Activated gamma-delta T cell (primary cell): ENCODE measurements around the gene SORCS2.

Source experiments
- DNase-seq: peaks from one replicate; lab custom pipeline; 2025; lab: John Stamatoyannopoulos, UW

SORCS2 gene

GRCh38 chr4:7763106-7763505 lies 570.8 kb downstream of the SORCS2 start:
- DNase-seq: no peak

DNA sequence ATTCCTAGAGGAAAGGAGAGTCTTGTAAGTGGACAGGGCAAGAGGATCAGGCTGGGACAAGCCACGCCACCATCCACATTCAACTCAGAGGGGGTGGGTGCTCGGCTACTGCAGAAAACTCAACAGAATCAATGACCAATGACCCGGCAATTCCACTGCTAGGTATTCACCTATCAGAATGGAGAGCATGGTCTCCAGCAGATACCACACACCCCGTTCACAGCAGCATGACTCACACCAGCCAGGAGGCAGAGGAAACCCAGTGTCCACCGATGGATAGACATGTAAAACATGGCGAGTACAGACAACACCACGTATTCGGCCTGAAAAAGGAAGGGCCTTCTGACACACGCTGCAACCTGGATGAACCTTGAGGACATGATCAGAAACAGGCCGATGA lies 571.5 kb downstream of the SORCS2 start:
- no peak for DNase-seq

DNA sequence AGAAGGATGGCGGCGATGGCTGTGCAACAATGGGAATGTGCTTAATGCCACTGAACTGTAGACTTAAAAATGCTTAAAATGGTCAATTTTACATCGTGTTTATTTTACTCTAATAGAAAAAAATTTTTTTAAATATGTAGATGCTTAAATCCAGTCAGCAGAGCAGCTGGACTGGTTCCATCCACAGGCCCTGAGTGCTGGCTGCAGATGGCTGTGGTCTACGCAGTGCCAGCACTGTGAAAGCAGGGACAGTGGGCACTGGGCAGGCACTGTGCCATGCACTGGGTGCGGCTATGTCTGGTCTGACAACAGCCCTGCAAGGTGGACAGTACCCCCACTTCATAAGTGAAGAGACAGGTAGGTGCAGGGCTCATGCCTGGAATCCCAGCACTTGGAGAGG lies 572.1 kb downstream of the SORCS2 start:
- DNase-seq: no peak

- DNase-seq: no peak
Measured at GRCh38 chr4:7765666-7766065, 573.3 kb downstream of the SORCS2 start.

GRCh38 chr4:7766086-7766485 lies 573.7 kb downstream of the SORCS2 start:
- no peak for DNase-seq

DNA sequence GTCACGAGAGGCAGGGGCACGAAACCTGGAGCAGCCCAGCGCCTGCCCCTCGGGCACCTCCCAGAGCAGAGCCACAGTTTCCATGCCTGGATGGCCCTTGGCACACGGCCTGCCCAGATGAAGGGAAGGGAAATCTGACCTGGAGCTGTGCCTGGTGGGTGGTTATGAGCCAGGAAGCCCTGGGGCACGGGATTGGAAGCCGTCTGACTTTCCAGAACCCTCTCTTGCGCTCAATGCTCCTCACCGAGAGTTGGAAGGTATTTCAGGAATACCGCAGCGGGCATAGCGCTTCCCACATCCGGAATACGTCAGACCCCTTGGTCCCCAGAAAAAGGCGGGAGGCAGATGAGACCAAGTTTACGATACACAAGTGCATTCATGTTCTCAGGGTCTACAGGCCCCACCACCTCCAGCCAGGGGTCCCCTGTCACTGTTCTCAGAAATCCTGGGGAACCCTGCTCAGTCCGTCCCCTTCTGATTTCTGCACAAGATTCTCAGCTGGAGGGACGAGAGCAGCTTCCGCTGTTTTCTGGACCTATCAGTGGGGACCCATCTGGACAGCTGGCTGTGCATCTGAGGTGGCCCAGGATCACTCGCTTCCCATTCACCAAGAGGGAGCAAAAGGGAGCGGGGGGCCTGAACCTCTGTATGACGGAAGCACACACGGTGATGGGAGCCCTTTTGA lies 574.5 kb downstream of the SORCS2 start:
- DNase-seq: no peak

- DNase-seq: no peak
Measured at GRCh38 chr4:7767526-7767925, 575.2 kb downstream of the SORCS2 start.

- no peak for DNase-seq
Measured at GRCh38 chr4:7767966-7768365, 575.6 kb downstream of the SORCS2 start.

DNA sequence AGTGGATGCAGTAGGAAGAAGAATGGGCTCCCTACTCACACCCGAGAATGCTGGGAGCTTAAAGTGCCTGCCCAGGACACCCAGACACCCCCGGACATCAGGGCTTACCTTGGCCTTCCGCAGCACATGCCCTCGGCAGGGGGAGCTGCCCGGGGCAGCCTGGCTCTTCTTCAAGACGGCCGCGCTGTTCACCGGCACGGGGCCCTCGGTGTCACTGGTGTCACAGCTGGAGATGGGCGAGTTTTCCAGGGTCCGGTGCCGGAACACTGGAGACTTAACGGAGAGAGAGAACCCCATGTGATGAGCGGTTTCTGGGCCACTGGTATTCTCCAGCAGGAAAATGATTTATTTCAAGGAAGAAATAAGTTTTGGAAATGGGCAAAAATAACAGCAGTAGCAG lies 576.4 kb downstream of the SORCS2 start:
- no peak for DNase-seq

- no peak for DNase-seq
Measured at GRCh38 chr4:7769396-7770223, 577.3 kb downstream of the SORCS2 start.

DNA sequence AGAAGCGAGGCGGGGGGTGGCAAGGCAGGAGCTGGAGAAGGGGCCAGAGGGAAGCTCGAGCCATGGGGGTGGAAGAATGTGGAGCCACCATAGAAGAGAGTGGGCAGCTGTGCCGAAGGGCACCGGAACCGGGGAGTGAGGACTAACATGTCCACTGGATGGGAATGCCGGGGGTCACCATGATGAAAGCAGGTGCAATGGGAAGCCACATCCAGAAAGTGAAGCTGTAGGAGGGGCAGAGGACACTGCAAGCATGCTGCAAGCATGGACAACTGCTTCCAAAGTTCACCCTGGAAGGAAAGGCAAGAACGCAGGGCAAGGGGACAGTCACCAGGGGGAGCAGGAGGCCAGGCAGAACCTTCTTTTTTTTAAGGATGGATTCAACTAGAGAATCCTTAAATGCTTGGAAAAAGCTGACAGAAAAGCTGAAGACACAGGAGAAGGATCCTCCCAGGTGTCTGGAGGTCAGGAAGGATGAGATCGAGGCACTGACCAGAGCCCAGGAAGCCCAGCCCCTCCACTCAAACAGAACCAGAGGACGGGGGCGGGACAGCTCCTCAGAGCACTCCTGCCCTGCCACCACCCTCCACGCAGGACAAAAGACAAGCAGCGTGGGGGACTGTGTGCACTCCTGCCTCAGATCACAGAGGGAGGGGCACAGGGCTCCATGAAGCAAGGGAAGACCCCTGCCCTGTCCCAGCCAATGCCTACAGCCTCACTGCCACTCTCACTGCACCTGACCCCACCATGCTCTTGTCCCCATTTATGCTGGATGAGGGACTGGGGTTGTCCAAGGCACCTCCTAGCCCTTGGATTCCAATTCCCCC lies 578.1 kb downstream of the SORCS2 start:
- DNase-seq: no peak

DNA sequence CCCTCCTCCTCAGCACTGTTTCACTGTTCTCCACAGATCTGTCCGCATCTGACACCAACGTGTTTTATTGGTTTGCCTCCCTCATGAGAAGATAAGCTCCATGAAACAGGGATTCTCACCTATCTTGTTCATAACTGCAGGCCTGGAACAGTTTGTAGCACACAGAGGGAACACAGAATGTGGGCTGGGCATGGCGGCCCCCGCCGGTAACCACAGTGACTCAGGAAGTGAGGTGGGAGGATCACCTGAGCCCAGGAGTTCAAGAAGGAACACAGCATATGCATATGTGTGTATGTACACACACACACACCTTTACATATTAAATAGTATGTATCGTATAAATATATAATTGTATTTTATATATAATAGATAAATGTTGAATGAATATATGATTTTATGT lies 578.7 kb downstream of the SORCS2 start:
- no peak for DNase-seq

- DNase-seq: no peak
Measured at GRCh38 chr4:7771541-7772507, 579.5 kb downstream of the SORCS2 start.

DNA sequence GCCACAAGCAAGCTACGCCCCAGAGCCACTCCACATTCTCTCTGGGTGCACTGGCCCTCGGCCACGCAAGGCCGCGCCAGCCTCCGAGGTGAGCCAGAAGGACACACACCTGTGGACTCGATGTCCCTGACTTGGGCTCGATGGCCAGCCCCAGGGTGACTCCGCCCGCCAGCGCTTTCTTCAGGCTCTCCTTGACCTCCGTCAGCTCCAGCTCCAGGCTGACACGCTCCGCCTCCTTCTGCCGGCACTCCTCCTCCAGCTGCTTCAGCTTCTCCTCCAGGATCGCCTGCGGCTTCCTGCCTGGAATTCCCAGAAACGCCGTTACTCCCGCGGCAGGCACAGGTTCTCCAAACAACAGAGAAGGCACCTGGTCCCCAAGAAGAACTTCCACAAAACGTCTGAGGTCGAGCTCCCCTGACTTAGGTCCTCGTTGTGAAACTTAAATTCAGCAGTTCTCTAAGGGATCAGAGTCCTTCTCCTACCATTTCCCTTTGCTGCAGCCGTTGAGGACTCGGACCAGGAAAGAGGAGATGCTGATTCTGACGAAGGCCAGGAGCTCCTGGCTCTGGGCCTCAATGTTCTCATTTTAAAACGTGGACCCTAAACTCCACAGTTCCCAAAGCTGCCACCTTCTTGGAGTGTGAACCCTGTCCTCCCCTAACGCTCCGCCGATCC lies 580.5 kb downstream of the SORCS2 start:
- no peak for DNase-seq

GRCh38 chr4:7773401-7774180 lies 581.3 kb downstream of the SORCS2 start:
- DNase-seq: no peak

DNA sequence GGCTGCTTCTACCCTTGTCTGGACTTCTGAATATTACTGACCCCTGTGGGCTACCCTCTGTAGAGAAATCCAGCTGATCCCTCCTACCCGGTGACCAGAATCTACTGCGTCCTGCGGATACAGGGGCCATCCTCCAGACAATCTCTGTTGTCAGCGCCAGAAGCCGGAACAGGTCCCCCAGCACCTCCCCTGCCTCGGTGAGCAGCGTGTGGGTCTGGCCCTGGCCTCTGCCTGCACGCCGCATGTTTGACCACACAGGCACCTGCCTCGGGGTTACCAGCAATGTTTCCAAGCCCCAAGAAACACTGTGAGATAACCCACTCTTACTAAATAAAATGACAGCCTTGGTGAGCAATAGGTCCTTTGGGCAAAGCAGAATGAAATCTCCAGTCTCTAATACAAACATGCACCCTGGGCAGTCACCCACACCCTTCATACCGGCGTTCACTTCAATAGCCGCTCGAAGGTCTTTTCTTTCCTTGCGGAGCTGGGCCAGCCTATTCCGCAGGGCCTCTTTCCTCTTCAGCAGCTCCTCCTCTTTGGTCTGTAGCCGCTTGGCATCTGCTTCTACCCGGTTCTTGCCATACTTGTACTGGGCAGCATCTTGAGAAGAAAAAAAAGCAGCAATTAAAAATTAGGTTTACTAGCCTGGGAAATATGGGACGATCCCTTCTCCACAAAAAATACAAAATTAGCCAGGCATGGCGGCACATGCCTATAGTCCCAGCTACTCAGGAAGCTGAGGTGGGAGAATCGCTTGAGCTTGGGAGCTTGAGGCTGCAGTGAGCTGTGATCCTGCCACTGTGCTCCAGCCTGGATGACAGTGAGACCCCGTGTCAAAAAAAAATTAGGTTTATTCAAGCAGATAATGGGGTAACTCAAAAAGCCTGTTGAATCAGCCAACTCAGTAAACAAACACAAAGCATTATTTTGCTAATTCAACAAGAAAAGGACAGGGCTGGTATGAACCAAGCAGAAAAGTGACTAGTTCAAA lies 582.3 kb downstream of the SORCS2 start:
- no peak for DNase-seq

- DNase-seq: no peak
Measured at GRCh38 chr4:7775396-7775795, 583.1 kb downstream of the SORCS2 start.

DNA sequence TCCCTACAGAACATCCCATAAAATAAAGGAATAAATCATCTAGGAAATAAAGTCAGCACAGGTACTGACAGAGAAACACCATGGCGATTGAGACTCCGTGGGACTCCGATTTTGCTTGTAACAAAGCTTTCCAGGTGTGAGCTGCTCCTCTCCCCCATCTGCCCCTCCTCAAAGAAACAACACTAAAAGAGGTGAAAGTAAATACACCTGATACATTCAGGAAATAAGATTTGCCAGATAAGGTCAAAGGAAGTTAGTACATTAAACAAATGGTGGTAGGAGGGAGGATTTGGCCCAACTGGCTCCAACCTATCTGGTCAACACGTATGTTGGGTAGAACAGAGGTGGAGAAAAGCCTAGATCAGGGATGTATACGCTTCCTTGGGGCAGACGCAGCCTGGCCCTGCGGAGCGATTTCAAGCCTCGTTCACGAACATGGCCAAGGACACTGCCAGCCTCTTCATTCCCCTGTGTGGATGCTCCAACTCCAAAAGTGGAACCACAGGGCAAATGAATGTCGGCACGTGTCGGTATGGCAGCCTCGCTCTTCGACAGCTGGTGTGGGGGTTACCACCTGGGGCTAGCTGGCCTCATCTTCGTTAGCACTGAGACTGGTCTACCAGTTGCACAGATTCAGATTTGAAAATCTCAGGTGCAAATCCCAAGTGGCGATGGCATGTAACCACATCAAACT lies 584.8 kb downstream of the SORCS2 start:
- DNase-seq: no peak
